A172 (cell line): ENCODE data around the gene OLA1. TPM values are rescaled to one million over a fixed set of nuclear protein-coding genes. Genes with fewer than 3 reads are reported as not detected.

Experiments used
- DNase-seq: peaks from one replicate; pipeline ENCODE4 v3.0.0-alpha.2; 2015; ENCODE audit warnings: low spot score
- total RNA-seq: library from RNA; depleted of rRNA; stranded (reverse); fragments of >200 nt; shearing (Covaris generic); gene quantifications from 2 replicates; pipeline ENCODE4 v1.2.3, GENCODE V29; 2014

Gene OLA1
- total RNA-seq, 1 experiment from 2014 or later, result 294 TPM

DNA sequence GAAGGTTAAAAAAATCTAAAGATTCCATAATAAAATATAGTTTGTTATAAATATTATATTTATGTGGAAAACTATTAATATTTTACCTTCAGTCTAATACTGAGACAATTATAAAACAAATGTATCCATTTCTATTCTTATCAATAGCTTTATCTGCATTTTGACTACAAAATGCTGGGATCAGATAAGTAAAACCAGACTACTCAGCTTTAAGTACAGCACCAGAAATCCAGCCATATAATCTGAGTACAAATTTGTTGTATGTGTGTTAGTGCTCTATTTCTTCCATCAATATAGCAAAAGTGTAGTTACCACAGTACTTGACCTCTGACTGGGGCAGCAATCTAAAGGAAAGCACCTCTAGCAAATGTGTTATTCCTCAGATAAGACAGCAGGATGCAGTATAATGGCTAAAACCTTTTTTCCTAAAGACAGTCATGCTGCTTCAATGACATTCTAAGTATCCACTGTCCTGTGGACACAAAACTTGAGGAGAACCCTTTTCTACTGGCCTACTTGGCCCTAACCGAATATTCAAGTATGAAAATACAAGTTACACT, 68.1 kb downstream of the OLA1 start:
- DNase-seq, result peak; percentile 25

DNA sequence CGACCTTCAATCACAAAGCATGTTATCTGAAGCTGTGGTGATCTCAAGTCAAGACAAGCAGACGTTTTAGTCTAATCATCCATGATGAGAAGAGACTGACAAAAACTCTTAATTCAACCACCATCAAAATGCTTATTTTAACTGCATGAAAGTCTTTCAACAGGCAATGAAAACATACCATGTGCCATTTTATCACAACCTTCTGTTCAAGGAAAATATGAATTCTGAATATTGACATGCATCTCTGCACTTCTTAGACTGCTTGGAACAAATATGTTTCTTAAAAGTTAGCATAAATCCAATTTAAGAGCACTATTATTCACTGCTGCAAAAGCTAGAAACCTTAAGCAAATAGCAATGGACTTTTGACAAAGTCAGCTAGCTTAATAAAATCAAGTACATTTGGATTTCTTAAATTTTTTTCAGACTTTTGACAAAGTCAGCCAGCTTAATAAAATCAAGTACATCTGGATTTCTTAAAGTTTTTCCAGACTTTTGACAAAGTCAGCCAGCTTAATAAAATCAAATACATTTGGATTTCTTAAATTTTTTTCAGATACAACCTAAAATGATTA, 70.9 kb downstream of the OLA1 start:
- no peak for DNase-seq

DNA sequence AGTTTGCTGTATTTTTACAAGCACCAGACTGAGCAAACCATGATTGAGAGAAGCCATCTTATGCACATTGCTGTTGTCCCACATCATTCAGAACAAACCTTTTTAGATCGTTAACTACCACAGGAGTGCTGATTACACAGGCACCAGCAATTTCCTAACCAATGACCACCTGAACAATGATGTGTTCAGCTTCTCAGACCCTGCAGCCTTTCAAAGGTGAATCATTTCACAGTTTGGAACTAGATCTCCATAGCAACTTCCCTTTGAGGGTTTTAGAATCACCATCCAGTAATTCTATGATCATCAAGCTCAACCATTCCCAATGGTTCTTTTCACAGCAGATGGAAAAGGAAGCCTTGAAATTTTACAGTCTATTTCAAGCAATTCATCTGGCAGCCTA, 71.4 kb downstream of the OLA1 start:
- peak; percentile 10 for DNase-seq

DNA sequence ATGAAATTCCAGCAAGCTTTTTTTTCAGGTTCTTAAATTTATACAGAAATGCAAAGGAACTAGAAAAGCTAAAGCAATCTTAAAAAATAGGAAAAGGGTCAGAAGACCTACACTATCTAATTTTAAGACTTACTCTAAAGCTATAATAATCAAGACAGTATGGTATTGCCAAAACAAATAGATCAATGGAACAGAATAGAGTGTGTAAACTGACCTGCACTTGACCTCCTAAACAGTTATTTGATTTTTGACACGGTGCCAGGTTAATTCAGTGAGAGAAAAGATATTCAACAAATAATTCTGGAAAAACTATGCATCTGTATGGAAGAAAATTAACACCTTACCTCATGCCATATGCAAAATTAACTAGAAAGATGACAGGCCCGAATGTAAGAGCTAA, 73.6 kb downstream of the OLA1 start:
- DNase-seq, result no peak

DNA sequence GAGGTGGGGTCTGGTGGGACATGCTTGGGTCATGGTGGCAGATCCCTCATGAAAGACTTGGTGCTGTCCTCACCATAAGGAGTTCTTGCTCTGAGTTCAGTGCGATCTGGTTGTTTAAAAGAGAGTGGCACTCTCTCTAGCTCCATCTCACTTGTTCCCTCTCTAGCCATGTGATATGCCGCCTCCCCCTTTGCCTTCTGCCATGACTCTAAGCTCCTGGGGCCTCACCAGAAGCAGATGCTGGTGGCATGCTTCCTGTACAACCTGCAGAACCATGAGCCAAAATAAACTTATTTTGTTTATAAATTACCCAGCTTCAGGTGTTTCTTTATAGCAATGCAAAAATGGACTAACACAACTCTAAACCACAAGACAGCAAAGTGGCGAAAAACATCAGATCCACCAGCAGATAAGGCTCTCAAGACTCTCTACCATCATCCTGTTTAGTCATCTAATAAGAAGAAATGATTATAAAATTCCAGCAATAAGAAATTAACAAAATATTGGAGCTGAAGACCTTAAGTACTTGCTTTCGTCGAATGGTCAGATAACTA, 75.5 kb downstream of the OLA1 start:
- DNase-seq, result no peak

DNA sequence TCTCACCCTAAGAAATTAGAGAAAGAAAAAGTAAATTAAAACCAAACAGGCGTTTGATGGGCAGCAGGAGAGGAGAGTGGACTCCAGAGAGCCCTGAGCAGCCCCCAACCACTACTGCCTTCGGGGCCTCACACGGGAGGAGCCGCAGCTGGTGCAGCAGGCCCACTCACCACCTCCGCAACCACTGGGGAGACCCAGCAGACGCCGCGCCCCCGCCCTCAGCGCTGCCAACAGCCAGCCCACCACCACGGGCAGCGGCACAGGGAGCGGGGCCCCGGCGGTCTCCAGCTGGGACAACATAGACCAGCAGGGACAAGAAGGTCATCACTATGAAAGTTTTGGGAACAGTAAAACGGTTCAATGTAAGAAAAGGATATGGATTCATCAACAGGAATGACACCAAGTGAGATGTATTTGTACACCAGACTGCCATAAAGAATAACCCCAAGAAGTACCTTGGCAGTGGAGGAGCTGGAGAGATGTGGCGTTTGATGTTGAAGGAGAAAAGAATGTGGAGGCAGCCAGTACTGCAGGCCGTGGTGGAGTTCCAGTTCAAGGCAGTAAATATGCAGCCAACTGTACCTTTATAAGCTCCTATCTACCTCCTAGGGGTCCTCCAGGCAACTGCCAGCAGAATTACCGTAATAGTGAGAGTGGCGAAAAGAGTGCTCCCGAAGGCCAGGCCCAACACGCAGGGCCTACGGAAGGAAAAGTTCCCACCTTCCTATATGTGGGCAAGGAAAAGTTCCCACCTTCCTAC, 76.5 kb downstream of the OLA1 start:
- DNase-seq, result no peak

DNA sequence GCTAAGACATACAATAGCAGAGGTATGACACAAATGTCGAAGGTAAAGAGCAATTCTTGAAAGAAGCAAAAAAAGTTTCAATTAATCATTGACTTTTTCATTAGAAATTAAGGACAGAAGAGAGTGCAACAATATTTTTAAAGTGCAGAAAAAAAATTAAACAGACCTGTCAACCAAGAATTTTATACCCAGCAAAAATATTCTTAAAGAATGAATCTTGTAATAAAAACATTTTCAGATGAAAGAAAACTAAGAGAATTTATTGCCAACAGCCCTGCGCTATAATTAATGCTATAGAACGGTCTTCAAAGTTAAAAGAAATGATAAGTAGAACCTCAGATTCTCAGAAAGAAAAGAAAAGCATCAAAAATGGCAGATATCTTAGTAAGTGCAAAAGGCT, 79.0 kb downstream of the OLA1 start:
- DNase-seq, result no peak

DNA sequence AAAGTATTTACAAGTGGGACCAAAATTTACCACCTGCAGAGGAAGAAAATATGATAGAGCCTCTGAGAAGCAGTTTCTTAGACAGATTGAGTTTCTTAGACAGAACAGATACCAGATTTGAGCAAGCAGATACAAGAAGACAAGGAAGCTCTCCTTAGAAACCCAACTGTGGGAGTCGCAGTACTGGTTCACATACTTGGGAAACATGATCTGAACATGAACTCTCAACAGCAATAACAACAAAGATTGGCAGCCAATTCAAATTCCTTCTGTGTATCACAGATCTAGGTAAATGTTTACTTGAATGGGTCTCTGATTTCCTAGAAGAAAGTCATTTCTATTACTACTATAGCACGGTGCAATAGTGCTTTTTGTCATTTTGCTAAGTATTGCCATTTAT, 82.1 kb downstream of the OLA1 start:
- no peak for DNase-seq

DNA sequence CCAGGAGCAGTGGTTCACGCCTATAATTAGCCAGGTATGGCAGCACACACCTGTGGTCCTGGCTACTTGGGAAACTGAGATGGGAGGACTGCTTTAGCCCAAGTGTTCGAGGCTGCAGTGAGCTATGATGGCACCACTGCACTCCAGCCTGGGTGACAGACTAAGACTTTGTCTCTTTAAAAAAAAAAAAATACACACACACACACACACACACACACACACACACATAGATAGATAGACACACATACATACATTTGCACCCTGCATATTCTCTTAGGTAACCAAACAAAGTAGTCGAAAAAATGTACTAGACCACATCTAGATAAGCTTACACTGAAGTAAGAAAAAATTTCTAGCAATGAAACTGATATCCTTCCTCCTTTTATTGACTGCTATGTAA, 86.8 kb downstream of the OLA1 start:
- DNase-seq, result no peak

DNA sequence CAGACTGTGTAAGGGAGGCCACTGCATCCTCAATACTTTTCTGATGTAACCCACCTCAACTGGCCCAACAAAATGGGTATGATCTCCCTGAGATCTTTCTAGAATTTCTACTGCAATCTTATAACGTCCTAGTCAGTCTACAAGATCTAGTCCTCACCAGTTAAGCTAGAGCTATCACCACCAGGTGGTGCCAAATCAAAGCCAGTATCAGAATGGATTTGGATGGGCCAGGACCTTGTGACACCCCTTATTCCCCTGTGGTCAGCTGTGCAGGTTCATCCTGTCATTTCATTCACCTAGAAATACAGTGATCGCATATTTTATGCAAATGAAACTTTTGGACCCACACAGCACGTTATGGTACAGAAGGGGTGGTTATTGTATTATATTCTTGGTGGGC, 90.3 kb downstream of the OLA1 start:
- DNase-seq, result peak; percentile 43

DNA sequence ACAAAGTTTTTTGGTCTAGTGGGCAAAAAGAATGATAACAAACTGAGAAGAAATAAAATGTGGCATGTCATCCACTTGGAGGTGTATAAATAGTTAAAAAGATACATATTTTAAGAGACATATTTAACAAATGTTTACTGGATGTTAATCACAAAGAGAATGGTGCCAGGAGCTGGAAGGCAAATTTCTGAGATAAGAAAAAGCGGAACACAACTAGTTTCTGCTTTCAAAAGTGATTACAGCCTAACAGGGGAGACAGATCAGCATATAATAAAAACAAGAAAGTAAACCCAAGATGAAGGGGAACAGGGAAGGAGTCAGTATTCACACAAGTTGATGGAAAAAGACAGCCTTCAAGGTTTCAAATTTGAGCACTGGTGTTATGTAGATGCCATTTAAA, 91.3 kb downstream of the OLA1 start:
- DNase-seq, result no peak

DNA sequence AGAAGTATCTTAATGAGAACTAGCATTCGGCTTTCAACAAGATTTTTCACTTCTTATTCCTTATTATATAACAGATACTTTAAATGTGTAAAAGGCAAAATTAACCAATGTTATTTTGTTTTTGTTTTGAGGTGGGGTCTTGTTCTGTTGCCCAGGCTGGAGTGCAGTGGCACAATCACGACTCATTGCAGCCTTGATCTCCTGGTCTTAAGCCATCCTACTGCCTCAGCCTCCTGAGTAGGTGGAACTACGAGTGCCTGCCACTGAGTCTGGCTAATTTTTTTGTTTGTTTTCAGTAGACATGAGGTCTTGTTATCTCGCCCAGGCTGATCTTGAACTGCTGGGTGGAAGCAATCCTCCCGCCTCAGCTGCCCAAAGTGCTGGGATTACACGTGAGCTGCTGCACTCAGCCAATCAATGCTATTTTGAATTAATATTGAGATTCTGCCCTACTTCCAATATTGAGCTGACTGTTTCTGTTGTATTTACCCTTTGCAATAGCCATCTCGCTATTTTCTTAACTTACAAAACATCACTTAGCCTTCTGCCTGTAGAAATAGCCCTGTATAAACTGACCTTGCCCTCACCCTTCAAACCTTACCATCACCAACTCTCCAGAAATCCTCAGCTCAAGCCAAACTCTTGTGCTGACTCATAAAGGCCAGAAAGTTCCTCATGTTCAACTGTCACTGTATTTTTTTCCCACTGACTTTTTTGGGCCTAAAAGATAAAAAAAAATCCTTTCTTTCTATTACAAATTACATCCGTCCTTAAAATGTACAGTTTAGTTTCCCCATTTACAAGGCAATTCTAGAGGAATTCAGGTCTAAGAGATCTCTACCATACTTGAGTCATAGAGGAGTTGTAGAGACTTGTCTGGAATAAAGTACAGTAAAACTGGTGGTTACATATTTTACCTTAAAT, 94.3 kb downstream of the OLA1 start:
- DNase-seq, result peak; percentile 11

DNA sequence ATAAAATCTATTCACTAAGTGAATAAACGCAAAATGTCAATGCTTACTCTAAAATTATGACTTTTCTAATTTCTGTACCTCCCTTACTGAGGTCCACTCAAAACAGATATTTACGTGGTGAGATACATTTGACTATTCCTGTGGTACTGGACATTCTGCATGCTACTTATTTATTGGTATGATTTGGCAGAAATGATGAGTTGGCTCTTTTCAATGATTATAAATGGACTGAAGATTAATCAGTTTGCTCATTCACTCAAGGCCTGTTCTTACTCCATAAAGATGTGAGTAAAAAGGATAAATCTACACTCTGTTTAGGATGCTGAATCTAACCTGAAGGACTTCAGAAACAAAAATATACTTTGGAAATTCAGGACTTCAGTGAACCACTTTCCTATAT, 98.8 kb downstream of the OLA1 start:
- no peak for DNase-seq

DNA sequence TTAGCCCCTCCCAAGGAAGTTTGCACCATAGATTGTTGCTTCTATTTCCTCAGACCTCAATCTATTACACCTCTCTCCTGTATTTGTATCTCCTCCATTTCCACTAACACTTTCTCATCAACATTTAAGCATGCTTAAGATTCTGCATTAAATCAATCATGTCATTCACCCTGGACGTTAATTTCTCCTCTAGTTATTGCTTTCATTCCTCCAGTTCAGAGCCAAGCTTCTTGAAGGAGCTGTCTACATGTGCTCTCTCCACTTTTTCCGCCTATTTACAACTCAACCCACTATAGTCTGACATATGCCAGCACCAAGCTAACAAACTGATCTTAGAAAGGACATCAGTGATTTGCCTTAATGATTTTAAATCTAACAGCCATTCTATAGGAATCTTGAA, 99.5 kb downstream of the OLA1 start:
- DNase-seq, result no peak

DNA sequence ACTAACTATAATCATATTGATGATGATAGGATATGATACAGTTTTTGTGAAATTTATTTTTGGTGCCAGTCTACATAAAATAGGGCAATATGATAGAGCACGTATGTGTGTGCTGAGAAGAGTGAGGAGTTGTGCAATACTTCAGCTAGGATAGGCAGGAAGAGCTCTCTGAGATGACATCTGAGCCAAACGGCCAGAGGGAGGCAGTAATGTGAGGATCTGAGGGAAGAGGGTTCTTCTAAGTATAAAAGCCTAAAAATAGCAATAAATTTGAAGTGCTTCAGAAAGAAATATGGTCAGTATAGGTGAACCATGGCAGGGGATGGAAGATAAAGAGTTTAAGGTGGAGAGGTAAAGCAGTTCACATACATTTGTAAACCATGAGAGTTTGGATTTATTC, 102.5 kb downstream of the OLA1 start:
- no peak for DNase-seq

DNA sequence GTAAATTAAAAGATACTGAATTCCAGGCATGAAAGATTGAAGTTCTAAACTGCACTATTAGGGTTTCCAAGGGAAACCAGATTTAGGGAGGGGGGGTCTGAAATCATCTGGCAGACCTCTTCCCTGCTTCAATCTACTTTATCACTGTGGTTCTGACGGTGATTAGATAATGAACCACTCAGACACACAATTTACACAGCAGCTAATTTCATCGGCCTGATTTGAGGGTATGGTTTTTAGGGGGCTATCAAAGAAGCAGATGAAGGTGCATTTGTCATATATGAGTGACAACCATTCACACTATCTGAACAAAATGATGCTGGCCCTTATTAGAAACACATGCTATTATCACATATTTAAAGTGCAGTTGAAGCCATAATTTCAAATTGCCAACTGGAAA, 106.0 kb downstream of the OLA1 start:
- DNase-seq, result no peak

DNA sequence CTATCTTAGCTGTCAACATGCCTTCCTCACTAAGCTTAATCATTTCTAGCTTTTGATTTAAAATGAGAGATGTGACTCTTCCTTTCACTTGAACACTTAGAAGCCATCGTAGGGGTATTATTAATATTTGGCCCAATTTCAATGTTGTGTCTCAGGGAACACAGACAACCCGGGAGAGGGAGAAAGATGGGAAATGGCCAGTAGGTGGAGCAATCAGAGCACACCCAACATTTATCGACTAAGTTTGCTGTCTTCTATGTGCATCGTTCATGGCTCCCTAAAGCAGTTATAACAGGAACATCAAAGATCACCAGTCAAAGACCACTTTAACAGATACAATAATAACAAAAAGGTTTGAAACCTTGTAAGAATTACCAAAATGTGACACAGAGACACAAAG, 110.2 kb downstream of the OLA1 start:
- DNase-seq, result no peak

DNA sequence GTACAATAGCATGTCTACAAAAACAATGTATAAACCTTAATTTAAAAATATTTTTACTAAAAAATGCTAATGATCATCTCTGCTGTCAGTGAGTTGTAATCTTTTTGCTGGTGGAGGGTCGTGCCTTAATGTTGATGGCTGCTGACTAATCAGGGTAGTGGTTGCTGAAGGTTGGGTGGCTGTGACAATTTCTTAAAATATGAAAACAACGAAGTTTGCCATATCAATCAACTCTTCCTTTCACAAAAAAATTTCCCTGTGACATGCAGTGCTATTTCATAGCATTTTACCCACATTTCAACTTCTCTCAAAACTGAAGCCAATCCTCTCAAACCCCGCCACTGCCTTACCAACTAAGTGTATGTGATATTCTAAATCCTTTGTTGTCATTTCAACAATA, 112.4 kb downstream of the OLA1 start:
- DNase-seq, result no peak

DNA sequence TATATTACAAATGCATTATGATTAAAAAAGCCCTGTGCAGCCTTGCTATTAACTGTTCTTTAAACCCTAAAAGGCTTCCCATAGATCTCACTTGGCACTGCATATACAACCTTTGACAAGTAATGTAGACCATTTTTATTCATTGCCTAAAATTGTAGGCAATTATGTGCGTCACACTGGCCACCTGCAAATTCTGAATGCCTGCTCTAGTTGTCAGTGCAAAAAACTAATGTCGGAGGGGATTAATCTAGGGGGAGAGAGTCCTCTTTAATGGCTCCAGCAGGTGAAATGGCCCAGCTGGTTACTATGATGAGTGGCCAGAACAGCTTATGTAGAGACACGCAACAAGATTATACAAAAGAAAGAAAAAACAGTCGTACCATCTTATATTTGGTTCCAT, 123.2 kb downstream of the OLA1 start:
- DNase-seq, result no peak

DNA sequence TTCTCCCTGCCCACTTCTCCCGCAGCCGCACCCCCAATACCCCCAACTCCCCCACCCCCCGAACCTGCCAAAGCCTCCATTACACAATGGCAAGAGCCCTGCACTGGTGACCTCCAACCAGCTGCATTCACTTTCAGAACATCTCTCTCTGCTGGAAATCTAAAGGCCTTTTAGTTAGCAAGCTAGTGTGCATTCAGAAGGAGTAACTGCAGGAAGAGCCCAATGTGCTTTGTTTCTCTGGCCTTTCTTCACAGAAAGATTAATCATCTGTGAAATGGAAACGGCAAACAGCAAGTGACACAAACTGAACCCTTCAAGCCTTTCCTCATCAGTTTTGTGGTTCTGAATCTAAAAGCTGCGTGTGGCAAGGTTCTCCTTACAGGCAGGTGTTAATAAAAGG, 124.2 kb downstream of the OLA1 start:
- no peak for DNase-seq

DNA sequence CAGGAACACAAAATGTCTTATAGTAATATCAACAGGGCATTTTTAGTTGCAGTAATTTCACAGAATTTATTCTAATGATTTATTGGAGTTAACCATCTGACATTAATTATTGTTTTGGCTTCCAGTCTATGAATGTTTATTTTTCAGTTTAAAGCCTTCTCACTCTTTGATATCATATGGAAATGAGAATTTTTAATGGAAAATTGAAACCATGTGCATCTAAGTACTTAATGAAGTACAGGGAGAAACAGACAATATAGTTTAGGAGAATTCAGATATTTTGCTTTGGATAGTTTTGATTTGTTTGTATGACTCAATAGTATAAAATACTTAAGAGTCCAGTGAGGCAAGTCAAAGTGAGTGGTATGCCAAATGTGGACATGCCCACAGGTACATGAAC, 126.1 kb downstream of the OLA1 start:
- DNase-seq, result no peak

DNA sequence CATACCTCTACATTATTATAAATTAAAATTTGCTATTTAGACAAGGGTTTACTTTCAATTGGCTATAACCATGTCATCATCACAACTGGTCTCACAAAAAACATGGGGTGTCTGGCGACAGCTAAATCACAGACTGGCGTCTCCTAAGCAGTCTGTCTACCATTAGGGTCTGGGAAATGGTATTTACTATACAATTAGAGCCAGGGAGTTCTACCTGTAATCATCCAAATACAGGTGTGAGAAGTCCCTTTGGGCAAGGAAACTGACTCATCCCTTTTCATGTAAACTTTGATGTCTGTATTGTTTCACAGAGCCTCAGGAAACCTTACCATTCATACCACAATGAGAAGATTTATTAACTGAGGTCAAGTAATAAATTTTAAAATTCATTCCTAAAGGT, 126.7 kb downstream of the OLA1 start:
- peak; percentile 13 for DNase-seq
